A673 (cell line): ENCODE data around the gene MAGI3.

Experiments
- CTCF ChIP-seq: fragments of 300-800, 200-600 bp; sonication (generic); conservative IDR thresholded peaks from 2 replicates; pipeline ENCODE4 v1.5.1; 2017; ENCODE audit warnings: low read depth, mild to moderate bottlenecking, antibody characterized with exemption, low read length, moderate library complexity, mixed read lengths
- EZH2 ChIP-seq: fragments of 200-600 bp; sonication (generic); IDR thresholded peaks from 2 replicates; pipeline ENCODE4 v1.6.1; 2017; ENCODE audit warnings: borderline replicate concordance, low read depth, mild to moderate bottlenecking, mixed read lengths, antibody characterized with exemption, low read length; ENCODE audit not compliant: poor library complexity, severe bottlenecking

- TF ChIP-seq EZH2 (no peak), CTCF (no peak)
Observed at GRCh38 chr1:113511269-113511668, 121.0 kb downstream of the MAGI3 start.
